Activated CD8-positive, alpha-beta T cell treated with anti-CD3 and anti-CD28 coated beads for 36 hours (primary cell): ENCODE data around the gene POLN. TPM values are rescaled to one million over a fixed set of nuclear protein-coding genes. Genes with fewer than 3 reads are reported as not detected.

Source experiments
- ATAC-seq: fragments of 200-7000 bp; cut with Tn5 transposase; one replicate; pipeline ENCODE4 v1.10.0; 2021; ENCODE audit warnings: mild to moderate bottlenecking, moderate library complexity
- CTCF ChIA-PET: fragments of 350-600 bp; sonication (Branson Sonifier 250); formaldehyde crosslinking; loops from one replicate; lab custom pipeline; 2021; ENCODE audit warnings: antibody characterized with exemption; lab: Charles Lee
- POLR2A ChIA-PET: fragments of 350-600 bp; sonication (Branson Sonifier 250); formaldehyde crosslinking; loops from one replicate; lab custom pipeline; 2021; ENCODE audit warnings: antibody characterized with exemption; lab: Charles Lee
- DNase-seq: peaks from one replicate; pipeline ENCODE4 v3.0.0-alpha.2; 2020
- H3K27ac Mint-ChIP-seq: one replicate; pipeline ENCODE4 v1.8.0; 2021; ENCODE audit warnings: mild to moderate bottlenecking, mixed read lengths
- H3K27me3 Mint-ChIP-seq: one replicate; pipeline ENCODE4 v1.8.0; 2021; ENCODE audit warnings: mixed read lengths
- H3K36me3 Mint-ChIP-seq: one replicate; pipeline ENCODE4 v1.8.0; 2021; ENCODE audit warnings: low read depth, mixed read lengths
- H3K4me1 Mint-ChIP-seq: one replicate; pipeline ENCODE4 v1.8.0; 2021; ENCODE audit warnings: low read depth, mixed read lengths
- H3K4me3 Mint-ChIP-seq: one replicate; pipeline ENCODE4 v1.8.0; 2021; ENCODE audit warnings: mild to moderate bottlenecking, moderate library complexity, mixed read lengths
- H3K9me3 Mint-ChIP-seq: one replicate; pipeline ENCODE4 v1.8.0; 2021; ENCODE audit warnings: mixed read lengths
- CTCF ChIP-seq: fragments of 200-600 bp; IDR thresholded peaks from one replicate; pipeline ENCODE4 v1.8.0; 2022; ENCODE audit warnings: antibody characterized with exemption, mild to moderate bottlenecking
- intact Hi-C: fragments of 100-400 bp; cut with micrococcal nuclease; formaldehyde crosslinking; loops from one replicate; pipeline ENCODE4 v1.10.0; 2022
- total RNA-seq, 2 experiments: library from RNA; stranded (reverse); gene quantifications; one replicate each; pipeline ENCODE4 v1.2.3, GENCODE V29; 2021

Gene POLN
- total RNA-seq, 2 experiments from 2014 or later = 2.1 to 2.9 TPM

DNA sequence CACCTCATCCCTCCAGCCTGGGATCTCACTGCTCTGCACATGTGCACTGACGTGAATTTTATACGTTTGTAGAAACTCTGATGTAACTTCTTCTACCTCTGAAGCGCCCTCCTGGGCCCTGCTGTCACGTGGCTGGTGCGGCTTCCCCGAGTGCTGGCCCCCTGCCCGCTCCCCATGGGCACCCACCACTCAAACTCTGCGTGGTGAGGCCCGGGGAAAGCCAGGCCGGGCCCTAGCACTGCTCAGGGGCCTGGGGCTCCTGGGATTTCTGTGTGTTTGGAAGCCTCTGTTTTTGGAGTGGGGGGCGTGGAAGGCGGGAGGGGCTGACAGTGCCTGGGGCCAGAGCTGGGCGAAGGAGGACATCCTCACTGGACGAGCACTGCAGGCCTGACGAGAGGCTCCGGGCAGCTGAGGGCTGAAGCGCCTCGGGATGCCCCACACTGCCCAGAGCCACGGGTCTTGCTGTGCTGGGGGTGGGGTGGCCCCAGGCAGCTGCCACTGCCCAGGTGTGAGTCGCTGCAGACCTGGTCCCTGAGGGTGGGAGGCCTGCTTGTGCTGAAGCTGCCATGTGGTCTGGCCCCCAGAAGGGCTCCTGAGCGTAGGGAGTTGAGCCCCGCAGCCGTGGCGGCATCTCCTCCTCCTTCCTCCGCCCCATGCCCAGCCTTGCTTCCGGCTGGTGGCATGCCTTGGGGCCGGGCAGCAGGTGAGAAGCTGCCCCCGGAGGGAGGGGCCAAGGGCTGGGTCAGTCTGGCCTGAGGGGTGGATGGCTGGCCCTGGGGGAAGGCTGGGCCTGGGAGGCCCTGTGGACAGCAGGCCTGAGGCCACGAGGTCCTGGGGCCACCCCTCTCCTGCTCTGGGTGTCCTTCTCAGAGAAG, 175.1 kb downstream of the POLN start:
- no peak for TF ChIP-seq CTCF
- H3K27me3 Mint-ChIP-seq = peaks cover 2% of the 10 kb centered on the region
- no peak overlapping the region for H3K27ac Mint-ChIP-seq
- H3K9me3 Mint-ChIP-seq = no peaks in the 10 kb centered on the region
- DNase-seq (no peak), ATAC-seq (no peak)
- CTCF ChIA-PET = no interaction called here
- POLR2A ChIA-PET = no interaction called here
- H3K4me1 Mint-ChIP-seq = no peaks in the 10 kb centered on the region
- no peak overlapping the region for H3K4me3 Mint-ChIP-seq
- H3K36me3 Mint-ChIP-seq = no peaks in the 10 kb centered on the region
- intact Hi-C loops = no loop called here

DNA sequence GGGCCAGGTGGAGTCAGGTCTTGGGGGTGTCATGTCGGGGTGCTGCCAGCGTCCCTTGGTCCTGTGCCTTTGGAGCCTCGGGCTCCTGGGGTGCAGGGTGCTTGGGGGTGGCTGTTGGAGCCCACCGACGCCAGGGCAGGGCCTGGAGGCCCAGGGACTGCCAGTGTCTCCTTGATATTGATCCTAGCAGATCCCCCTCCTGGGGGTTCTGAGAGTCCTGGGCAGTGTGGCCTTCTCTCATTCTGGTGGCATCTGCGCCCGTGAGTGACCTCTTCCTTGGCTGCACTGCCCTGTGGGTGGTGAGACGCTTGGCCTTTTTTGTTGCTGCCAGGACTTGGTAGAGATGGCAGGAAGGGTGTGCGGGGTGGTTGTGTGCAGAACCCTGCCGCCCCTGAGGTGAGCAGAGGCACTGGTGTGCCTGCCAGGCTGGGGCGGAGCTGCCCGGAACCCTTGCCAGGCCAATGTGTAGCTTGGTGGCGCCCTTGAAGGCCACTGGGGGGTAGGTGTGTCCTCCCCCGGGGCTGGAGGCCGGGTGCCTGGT, 175.8 kb downstream of the POLN start:
- H3K27me3 Mint-ChIP-seq = peaks cover 2% of the 10 kb centered on the region
- no peak overlapping the region for H3K27ac Mint-ChIP-seq
- H3K4me3 Mint-ChIP-seq = no peak overlapping the region
- TF ChIP-seq CTCF = no peak
- ChIA-PET POLR2A (no interaction called here), CTCF (no interaction called here)
- no peaks in the 10 kb centered on the region for H3K4me1 Mint-ChIP-seq
- H3K9me3 Mint-ChIP-seq = no peaks in the 10 kb centered on the region
- no peaks in the 10 kb centered on the region for H3K36me3 Mint-ChIP-seq
- ATAC-seq (no peak), DNase-seq (no peak)
- intact Hi-C loops = no loop called here

- ChIA-PET POLR2A (no interaction called here), CTCF (no interaction called here)
- intact Hi-C loops = no loop called here
- H3K9me3 Mint-ChIP-seq = no peaks in the 10 kb centered on the region
- no peaks in the 10 kb centered on the region for H3K4me1 Mint-ChIP-seq
- no peaks in the 10 kb centered on the region for H3K36me3 Mint-ChIP-seq
- no peak overlapping the region for H3K27ac Mint-ChIP-seq
- DNase-seq (no peak), ATAC-seq (no peak)
- no peak overlapping the region for H3K4me3 Mint-ChIP-seq
- H3K27me3 Mint-ChIP-seq = peaks cover 2% of the 10 kb centered on the region
- no peak for TF ChIP-seq CTCF
These were observed 176.6 kb downstream of the POLN start for GRCh38 chr4:2065106-2065930.

DNA sequence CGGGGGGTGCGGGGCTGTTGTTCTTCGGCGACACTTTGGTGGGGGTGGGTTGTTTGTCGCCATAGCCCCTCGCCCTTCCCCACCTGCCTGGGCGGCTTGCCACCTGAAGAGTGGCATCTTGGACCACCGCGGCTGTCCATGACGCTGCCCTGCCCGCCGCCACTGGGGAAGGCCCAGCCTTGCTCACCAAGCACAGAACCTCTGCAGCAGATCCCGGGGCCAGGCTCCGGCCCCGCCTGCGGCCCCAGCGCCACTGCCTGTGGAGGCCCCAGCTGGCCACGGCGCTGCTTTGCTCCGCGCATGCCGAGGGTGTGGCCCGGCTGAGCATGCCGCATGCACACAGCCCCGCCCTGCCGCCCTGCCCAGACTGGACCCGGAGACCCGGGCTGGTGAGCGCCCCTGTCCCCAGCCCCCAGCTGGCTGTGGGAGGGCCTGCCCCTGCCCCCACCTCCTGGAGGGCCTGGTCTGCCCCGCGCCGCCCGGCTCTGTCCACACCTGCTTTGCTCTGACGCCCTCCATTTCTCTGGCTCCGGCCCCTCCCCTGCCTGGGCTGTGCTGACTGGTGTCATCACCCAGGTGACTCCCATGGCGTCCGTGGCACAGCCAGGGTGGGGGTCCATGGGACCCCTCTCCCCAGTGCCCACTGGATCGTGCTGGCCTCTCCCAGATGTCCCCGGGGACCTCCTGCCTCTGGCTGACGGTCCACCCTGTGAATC, 177.5 kb downstream of the POLN start:
- Mint-ChIP-seq H3K4me3 (no peak overlapping the region), H3K27ac (no peak overlapping the region), H3K9me3 (no peaks in the 10 kb centered on the region), H3K27me3 (peaks cover 2% of the 10 kb centered on the region), H3K4me1 (no peaks in the 10 kb centered on the region), H3K36me3 (no peaks in the 10 kb centered on the region)
- ChIA-PET POLR2A (no interaction called here), CTCF (no interaction called here)
- intact Hi-C loops = no loop called here
- no peak for TF ChIP-seq CTCF
- no peak for ATAC-seq
- DNase-seq = no peak
